K562 (cell line): Measurements from ENCODE around the gene FMNL2. TPM values are rescaled to one million over a fixed set of nuclear protein-coding genes. Genes with fewer than 3 reads are reported as not detected.

Experiments used
- REST ChIP-seq, 2 experiments: fragments of 450-650 bp; formaldehyde crosslinking in 1 of 2; IDR thresholded peaks; 2 replicates each; pipeline versions ENCODE4 v1.4.0 to v1.6.1; 2014 to 2020; ENCODE audit warnings: mild to moderate bottlenecking in 2 of 2, borderline replicate concordance in 1 of 2, low read depth in 1 of 2
- TAF15 ChIP-seq: fragments of 200-400 bp; formaldehyde crosslinking; IDR thresholded peaks from 2 replicates; pipeline ENCODE4 v1.6.1; 2017; ENCODE audit warnings: mild to moderate bottlenecking, low read depth, low read length, moderate library complexity
- U2AF2 ChIP-seq: fragments of 200-400 bp; formaldehyde crosslinking; optimal IDR thresholded peaks from 2 replicates; pipeline ENCODE3; 2017; ENCODE audit warnings: low read depth, mild to moderate bottlenecking, low read length
- polyA plus RNA-seq, 8 experiments: library from polyadenylated mRNA; depleted of rRNA in 4 of 8; stranded (reverse) in 5 of 8; unstranded in 3 of 8; fragments of >200 nt; fragmentation: Nextera tagmentation in 2 of 8; fragmentation: Illumina TruSeq in 1 of 8; extraction: Ambion mirVana in 2 of 8; extraction: Trizol in 1 of 8; gene quantifications; 2 replicates each; pipeline versions ENCODE4 v1.2.1 to v1.2.3, GENCODE V29; 2011 to 2014; ENCODE audit warnings: inconsistent platforms in 1 of 8, missing spikeins in 1 of 8
- total RNA-seq, 7 experiments: library from RNA; depleted of rRNA in 6 of 7; stranded (reverse); fragments of >200 nt in 6 of 7; fragmentation: Illumina TruSeq in 2 of 7; extraction: Trizol in 2 of 7; gene quantifications; 2 replicates each; pipeline versions ENCODE4 v1.2.1 to v1.2.3, GENCODE V29; 2011 to 2021; ENCODE audit warnings: low replicate concordance in 1 of 7

Gene FMNL2
- total and polyA plus RNA-seq, 9 of the 15 experiments (the other 6 are each of a cell fraction or from before 2014, with no cell fraction given), result 0.15 to 0.49 (median 0.24) TPM; not detected in 1

- no peak for TF ChIP-seq TAF15
- TF ChIP-seq U2AF2, result no peak
- TF ChIP-seq REST (IDR thresholded peaks at IDR 0.05; ENCODE audit: borderline replicate concordance), result no peak
- TF ChIP-seq REST (CRISPR knock-in tag; IDR thresholded peaks at IDR 0.05; ENCODE audit: low read depth), result no peak
Measured at GRCh38 chr2:152304836-152305235, 30.1 kb upstream of the FMNL2 start (continued).
